Right forelimb (tissue), 1 donor: ENCODE measurements around the gene RBFOX2.
"Not testable (repeated sequence)": the region's sequence is repeated elsewhere in the genome, so short reads cannot be mapped to it uniquely, and the experiment has no call there.

ENCODE experiments used
- DNase-seq: peaks from one replicate; pipeline ENCODE4 v3.0.0-alpha.2; 2018

The RBFOX2 gene

GRCh38 chr22:35809816-35810215 lies 218.8 kb downstream of the RBFOX2 start:
- DNase-seq, result no peak

GRCh38 chr22:35808377-35808776 lies 220.2 kb downstream of the RBFOX2 start:
- no peak for DNase-seq

DNA sequence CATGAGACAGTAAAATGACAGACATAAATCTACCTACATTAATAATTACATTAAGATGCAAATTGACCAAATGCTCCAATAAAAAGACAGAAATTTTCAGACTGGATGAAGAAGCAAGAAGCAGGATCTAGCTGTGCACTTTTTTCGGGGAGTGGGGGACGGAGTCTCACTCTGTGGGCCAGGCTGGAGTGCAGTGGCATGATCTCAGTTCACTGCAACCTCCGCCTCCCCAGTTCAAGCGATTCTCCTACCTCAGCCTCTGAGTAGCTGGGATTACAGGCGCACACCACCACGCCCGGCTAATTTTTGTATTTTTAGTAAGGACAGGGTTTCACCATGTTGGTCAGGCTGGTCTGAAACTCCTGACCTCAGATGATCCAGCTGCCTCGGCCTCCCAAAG lies 222.0 kb downstream of the RBFOX2 start:
- not testable (repeated sequence) for DNase-seq

DNA sequence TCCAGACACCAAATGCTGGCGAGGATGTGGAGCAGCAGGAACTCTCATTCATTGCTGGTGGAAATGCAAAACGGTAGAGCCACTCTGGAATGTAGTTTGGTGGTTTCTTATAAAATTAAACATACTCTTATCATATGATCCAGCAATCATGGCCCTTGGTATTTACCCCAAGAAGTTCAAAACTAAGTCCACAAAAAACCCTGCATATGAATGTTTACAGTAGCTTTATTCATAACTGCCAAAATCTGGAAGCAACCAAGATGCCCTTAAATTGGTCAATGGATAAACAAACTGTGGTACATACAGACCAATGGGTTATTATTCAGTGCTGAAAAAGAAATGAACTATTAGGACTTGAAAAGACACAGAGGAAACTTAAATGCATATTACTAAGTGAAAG lies 223.2 kb downstream of the RBFOX2 start:
- no peak for DNase-seq

GRCh38 chr22:35804421-35804820 lies 224.2 kb downstream of the RBFOX2 start:
- DNase-seq, result no peak

GRCh38 chr22:35802885-35803284 lies 225.7 kb downstream of the RBFOX2 start:
- DNase-seq, result no peak

DNA sequence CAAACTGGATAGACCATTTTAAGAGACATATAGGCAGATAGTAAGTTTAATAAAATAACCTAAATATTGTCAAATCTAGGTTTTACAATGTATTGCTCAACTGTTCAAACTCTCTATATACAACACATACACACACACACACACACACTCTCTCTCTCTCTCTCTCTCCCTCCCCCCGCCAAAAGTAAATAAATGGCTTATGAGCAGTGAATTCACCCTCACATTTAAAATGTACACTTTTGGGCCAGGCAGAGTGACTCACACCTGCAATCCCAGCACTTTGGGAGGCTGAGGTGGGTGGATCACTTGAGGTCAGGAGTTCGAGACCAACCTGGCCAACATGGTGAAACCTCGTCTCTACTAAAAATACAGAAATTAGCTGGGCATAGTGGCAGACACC lies 227.3 kb downstream of the RBFOX2 start:
- not testable (repeated sequence) for DNase-seq

DNA sequence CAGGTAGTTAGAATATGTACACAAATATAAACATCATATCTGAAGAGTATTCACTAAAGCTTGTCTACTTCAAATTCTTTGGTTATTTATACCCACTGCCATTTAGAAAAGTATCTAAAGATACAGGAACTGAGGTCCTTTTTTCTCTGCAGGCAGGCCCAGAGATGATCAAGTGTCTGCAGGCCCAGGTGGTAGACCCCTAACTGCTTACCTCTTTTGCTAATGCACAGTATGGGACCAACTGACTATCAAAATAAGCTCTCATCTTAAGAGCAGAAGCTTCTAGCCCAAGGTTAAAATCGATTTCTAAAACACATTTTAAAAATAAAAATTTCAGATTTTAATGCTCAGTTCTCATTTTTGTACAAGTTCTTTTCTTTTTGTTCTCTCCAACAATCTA lies 229.5 kb downstream of the RBFOX2 start:
- no peak for DNase-seq

- no peak for DNase-seq
These were observed 231.2 kb downstream of the RBFOX2 start for GRCh38 chr22:35797411-35797810.

GRCh38 chr22:35795476-35795875 lies 233.1 kb downstream of the RBFOX2 start:
- DNase-seq, result no peak

DNA sequence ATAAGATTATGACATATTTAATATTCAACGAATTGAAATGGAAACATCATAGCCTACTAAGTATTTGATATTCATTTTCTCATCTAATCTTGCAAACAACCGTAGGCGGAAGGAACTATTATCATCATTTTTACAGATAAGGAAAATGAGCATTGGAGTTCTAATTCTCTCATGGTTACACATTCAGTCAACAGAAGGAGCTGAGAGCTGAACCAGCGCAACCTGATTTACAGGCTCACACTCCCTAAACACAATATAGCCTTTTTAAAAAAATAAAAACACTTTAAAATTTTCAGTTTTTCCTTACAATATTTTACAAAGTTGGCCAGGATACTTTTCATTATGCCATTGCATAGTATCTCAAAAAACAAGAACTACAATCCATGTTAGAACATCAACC lies 236.1 kb downstream of the RBFOX2 start:
- no peak for DNase-seq

DNA sequence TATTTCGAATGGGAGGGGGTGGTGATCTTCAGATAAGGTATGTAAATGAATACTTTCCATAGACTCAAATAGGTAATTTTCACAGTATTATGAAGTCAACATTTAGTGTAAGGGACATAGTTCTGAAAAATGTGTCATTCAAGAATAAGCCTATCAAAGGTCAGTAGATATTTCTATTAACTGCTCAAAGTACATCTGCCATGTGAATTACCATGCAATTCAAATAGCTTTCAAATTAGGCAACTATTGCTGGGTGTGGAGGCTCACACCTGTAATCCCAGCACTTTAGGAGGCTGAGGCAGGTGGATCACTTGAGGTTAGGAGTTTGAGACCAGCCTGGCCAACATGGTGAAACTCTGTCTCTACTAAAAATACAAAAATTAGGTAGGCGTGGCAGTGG lies 236.8 kb downstream of the RBFOX2 start:
- not testable (repeated sequence) for DNase-seq

- DNase-seq, result no peak
These were observed 243.3 kb downstream of the RBFOX2 start for GRCh38 chr22:35785181-35785923.

DNA sequence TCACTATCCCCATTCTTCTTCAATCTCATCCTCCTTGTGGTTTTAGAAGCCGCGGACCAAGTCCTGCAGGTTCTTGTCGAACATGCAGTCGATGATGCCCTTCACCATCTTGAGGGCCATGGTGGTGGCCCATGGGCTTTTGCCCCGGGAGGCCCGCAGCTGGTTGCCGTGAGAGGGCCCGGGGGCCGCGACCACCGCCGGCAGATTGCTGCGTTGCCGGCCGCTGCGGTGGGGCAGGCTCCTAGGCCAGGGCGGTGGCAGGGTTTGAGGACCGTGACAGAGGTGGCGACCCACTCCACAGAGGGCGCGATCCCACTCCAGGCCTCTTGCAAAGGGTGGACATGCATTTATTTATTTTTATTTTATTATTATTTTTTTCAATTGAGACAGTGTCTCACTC lies 244.0 kb downstream of the RBFOX2 start:
- no peak for DNase-seq

GRCh38 chr22:35783943-35784614 lies 244.5 kb downstream of the RBFOX2 start:
- DNase-seq, result no peak

GRCh38 chr22:35782504-35782903 lies 246.1 kb downstream of the RBFOX2 start:
- DNase-seq, result no peak

DNA sequence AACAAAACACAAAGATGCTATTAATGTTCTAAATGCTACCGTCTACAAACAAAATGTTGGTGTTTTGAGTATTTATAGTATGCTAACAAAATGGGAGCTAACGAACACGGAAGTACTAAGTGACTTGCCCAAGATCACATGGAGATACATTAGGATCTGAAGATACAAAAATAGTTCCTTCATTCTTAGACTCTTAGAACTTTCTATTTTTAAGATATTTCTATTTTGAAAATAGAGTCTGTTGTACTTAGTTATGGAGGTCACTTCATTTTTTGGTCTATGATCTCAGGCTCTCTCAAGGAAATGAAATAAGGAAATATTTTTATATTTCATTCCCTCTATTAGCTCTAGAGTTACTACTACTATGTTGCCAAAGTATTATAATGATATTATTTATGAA lies 246.7 kb downstream of the RBFOX2 start:
- no peak for DNase-seq

DNA sequence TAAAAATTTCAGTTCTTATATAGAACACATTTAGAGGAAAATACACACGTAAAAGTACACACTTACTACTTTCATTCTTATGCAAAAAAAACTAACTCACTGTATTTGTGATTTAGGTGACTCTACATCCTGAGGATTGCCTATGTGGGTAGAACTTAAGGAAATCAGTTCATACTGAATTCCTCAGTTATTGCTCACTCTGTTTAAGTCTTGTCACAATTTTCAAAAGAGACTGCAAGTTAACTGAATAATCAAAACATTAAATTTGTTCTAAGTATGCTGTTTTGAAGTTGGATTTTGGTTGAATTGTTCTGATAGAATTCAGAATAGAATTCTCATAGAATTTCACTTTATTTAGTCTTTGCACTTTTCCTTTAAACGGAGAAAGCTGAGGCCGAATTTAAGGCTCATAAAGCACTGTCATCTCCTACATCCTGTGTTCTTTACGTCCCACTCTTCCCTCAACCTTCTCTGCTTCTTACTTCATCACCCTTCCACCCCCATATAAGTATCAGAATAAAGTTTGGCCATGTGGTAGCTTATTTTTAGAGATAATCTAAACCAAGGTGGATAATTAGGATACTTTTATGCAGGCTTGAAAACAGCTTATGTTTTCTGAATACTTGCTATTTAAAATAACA lies 251.2 kb downstream of the RBFOX2 start:
- DNase-seq, result no peak

- DNase-seq, result no peak
These were observed 253.3 kb downstream of the RBFOX2 start for GRCh38 chr22:35775339-35775738.

DNA sequence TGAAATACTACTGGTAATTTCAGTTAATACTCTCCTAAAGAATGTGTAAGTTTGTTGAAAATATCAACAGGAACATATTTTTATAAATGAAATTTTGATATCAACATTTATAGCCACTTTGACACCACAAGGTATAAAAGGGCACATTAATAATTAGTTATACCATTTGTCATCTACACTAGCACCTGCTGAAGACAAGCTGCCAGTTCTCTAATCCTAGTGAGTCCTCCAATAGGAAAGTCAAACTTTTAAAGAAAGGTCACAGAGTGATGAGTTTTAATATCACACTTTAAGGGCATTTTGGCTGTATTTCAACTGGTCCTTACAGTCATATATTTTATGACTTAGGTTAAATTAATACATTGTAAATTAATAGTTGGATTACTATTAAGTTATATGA lies 258.6 kb downstream of the RBFOX2 start:
- no peak for DNase-seq

GRCh38 chr22:35766654-35767580 lies 261.7 kb downstream of the RBFOX2 start:
- no peak for DNase-seq

GRCh38 chr22:35761037-35761436 lies 267.6 kb downstream of the RBFOX2 start:
- DNase-seq, result no peak

DNA sequence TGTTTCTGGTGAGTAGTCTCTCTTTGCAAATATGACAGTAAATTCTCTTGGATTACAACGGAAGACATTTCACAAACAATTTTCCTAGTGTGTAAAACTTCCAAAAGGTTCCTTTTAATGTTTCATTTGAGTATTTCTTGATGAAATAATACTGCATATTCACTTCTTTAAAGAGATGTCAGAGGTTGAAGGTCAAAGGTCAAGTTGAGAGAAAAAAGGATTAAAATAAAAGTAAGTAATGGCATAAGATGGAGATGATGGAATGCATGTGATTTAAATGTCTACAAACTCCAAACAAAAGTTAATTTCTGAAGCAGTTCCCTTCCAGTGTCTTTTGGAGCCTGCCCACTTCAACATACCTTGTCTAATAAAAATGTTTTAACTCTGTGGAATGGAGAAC lies 270.2 kb downstream of the RBFOX2 start:
- no peak for DNase-seq
